Breast epithelium (tissue), 4 donors: ENCODE measurements around the gene ZNF554. TPM values are rescaled to one million over a fixed set of nuclear protein-coding genes. Genes with fewer than 3 reads are reported as not detected.
A peak's percentile ranks its signal among the peaks of the same experiment; 100 is the strongest.

Experiments used
- DNase-seq, 2 donors: peaks; one replicate each; pipeline ENCODE4 v3.0.0-alpha.2; 2019; ENCODE audit warnings: low spot score in 2 of 2
- H3K27ac ChIP-seq, 2 donors: fragments of 200-600 bp; sonication (generic) in 1 of 2; one replicate each; pipeline ENCODE4 v1.5.1; 2016 to 2019; ENCODE audit warnings: mild to moderate bottlenecking in 1 of 2
- H3K27me3 ChIP-seq, 2 donors: fragments of 200-600 bp; sonication (generic) in 1 of 2; one replicate each; pipeline versions ENCODE4 v1.5.1 to v1.6.0; 2017 to 2019; ENCODE audit warnings: control low read depth in 1 of 2, mild to moderate bottlenecking in 1 of 2
- H3K36me3 ChIP-seq: fragments of 200-600 bp; one replicate; pipeline ENCODE4 v1.5.1; 2019
- H3K4me1 ChIP-seq, 2 donors: fragments of 200-600 bp; sonication (generic); one replicate each; pipeline ENCODE4 v1.5.1; 2016 to 2019; ENCODE audit warnings: control low read depth in 1 of 2
- H3K4me3 ChIP-seq, 3 donors: fragments of 200-600 bp; sonication (generic); 1 replicate in 2 of 3; 2 replicates in 1 of 3; pipeline ENCODE4 v1.5.1; 2016 to 2019; ENCODE audit warnings: mild to moderate bottlenecking in 3 of 3, moderate library complexity in 2 of 3
- H3K9me3 ChIP-seq, 2 donors: fragments of 200-600 bp; sonication (generic) in 1 of 2; one replicate each; pipeline ENCODE4 v1.5.1; 2016 to 2019; ENCODE audit warnings: control low read depth in 1 of 2
- CTCF ChIP-seq, 3 donors: fragments of 450-650 bp; IDR thresholded peaks; one replicate each; pipeline ENCODE4 v1.5.1; 2016 to 2017; ENCODE audit warnings: antibody characterized with exemption in 3 of 3, mild to moderate bottlenecking in 3 of 3, moderate library complexity in 3 of 3
- POLR2A ChIP-seq: fragments of 450-650 bp; IDR thresholded peaks from one replicate; pipeline ENCODE4 v1.6.1; 2016; ENCODE audit warnings: antibody characterized with exemption, mild to moderate bottlenecking, moderate library complexity
- POLR2AphosphoS5 ChIP-seq, 3 donors: sonication (generic); formaldehyde crosslinking; IDR thresholded peaks; one replicate each; pipeline ENCODE4 v1.6.1; 2017; ENCODE audit warnings: antibody characterized with exemption in 3 of 3
- intact Hi-C: fragments of 100-400 bp; cut with DNase I; formaldehyde crosslinking; loops from one replicate; pipeline ENCODE4 v1.15.1; 2023; ENCODE audit warnings: low total_unique reads
- total RNA-seq, 3 donors: library from RNA; depleted of rRNA; stranded (reverse); fragments of >200 nt; gene quantifications; one replicate each; pipeline ENCODE4 v1.1.0, GENCODE V29; 2016

Gene ZNF554
- total RNA-seq, 3 donors from 2014 or later: 2.1 to 10.4 (median 7.5) TPM

DNA sequence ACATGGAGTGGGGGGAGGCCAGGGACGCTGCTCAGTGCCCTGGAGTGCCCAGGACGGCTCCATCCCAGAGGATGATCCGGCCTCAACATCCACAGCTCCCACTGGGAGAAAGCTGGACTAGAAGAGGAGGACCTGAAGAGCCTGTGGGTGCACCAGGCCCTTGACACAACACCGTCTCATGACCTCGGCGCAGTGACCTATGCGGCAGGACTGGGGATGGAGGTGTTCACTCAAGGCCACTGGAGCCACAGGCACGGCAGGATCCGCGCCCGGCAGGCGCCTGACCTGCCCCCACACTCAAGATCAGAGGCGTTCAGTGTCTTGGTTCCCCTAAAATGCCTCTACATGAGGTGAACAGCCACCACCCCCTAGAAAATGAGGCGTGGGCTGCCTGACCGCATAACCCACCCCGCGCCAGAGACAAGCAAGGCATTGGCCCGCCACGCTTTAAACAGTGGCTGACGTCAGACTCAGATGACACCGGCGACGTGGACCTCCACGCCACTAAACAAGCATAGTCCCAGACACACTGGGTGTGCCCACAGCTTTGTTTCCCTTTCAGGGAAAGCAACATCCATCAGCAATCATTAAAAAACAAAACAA is 44.6 kb upstream of the ZNF554 start:
- H3K4me1 ChIP-seq: no peaks in the 10 kb centered on the region
- H3K27ac ChIP-seq: peak overlapping the region; percentile 82 to 92
- no peaks in the 10 kb centered on the region for H3K36me3 ChIP-seq
- H3K4me3 ChIP-seq: peak overlapping the region; percentile 19 to 55 (median 27)
- H3K27me3 ChIP-seq: no peaks in the 10 kb centered on the region
- TF ChIP-seq POLR2AphosphoS5 (IDR thresholded peaks at IDR 0.05): no peak
- no peak for TF ChIP-seq CTCF (IDR thresholded peaks at IDR 0.05)
- TF ChIP-seq POLR2A: no peak
- H3K9me3 ChIP-seq: no peaks in the 10 kb centered on the region
- peak in 1 of 2 donors; percentile 26 for DNase-seq
- intact Hi-C loops: no loop called here

- H3K4me3 ChIP-seq: peak overlapping the region; percentile 19 to 55 (median 27)
- DNase-seq: peak in 1 of 2 donors; percentile 59
- H3K27ac ChIP-seq: peak overlapping the region; percentile 82 to 92
- no peaks in the 10 kb centered on the region for H3K36me3 ChIP-seq
- intact Hi-C loops: no loop called here
- H3K27me3 ChIP-seq: no peaks in the 10 kb centered on the region
- no peaks in the 10 kb centered on the region for H3K9me3 ChIP-seq
- no peak for TF ChIP-seq POLR2AphosphoS5 (IDR thresholded peaks at IDR 0.05)
- no peak for TF ChIP-seq POLR2A
- TF ChIP-seq CTCF (IDR thresholded peaks at IDR 0.05): no peak
- H3K4me1 ChIP-seq: no peaks in the 10 kb centered on the region
Observed at GRCh38 chr19:2775556-2776430, 43.9 kb upstream of the ZNF554 start.

GRCh38 chr19:2777952-2778683 is 41.5 kb upstream of the ZNF554 start:
- Histone ChIP-seq H3K4me3 (no peak overlapping the region), H3K27ac (peak overlapping the region in 1 of 2 donors; percentile 9), H3K36me3 (no peaks in the 10 kb centered on the region), H3K27me3 (no peaks in the 10 kb centered on the region), H3K4me1 (peaks cover 0 to 13% of the 10 kb centered on the region in 2 donors), H3K9me3 (no peaks in the 10 kb centered on the region)
- no peak for DNase-seq
- TF ChIP-seq POLR2A: no peak
- TF ChIP-seq CTCF (IDR thresholded peaks at IDR 0.05): no peak
- intact Hi-C loops: no loop called here

DNA sequence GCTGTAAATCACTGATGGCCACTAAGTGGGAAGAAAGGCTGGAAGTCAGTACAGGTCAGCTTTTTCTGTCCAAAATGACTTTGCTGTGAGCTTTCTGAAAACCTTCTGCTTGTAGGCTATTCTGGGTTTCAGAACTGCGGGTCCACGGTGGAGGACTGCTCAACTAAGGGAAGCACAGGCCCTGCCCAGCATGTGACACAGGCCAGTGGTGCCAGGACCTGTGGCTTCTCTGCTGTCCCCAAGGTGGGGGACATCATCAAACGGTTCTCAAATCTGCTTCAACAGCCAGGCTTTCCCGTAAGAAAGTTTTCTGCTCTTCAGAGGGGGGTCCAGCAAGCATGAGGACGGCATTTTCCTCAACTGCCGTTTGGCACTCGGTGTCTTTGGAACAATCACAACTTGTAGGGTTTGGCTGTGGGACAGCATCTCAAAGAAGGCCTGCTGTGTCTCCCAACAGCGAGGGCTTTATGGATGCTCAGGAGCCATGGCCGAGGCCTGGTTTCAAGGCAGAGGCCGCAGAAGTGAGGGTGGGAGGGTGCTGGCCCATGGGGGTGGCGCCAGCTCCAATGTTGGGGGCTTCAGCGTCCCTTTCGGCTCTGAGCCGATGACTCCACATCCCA is 40.4 kb upstream of the ZNF554 start:
- H3K36me3 ChIP-seq: no peaks in the 10 kb centered on the region
- H3K4me1 ChIP-seq: peaks cover 0 to 13% of the 10 kb centered on the region in 2 donors
- DNase-seq: no peak
- H3K27ac ChIP-seq: peak overlapping the region; percentile 26 to 61
- H3K27me3 ChIP-seq: no peaks in the 10 kb centered on the region
- TF ChIP-seq POLR2AphosphoS5 (IDR thresholded peaks at IDR 0.05): no peak
- TF ChIP-seq POLR2A: no peak
- no peaks in the 10 kb centered on the region for H3K9me3 ChIP-seq
- intact Hi-C loops: no loop called here
- no peak overlapping the region for H3K4me3 ChIP-seq

- H3K27me3 ChIP-seq: no peaks in the 10 kb centered on the region
- H3K27ac ChIP-seq: no peak overlapping the region
- no peaks in the 10 kb centered on the region for H3K36me3 ChIP-seq
- H3K4me1 ChIP-seq: peaks cover 0 to 13% of the 10 kb centered on the region in 2 donors
- TF ChIP-seq POLR2A (no peak), CTCF (IDR thresholded peaks at IDR 0.05) (no peak), POLR2AphosphoS5 (IDR thresholded peaks at IDR 0.05) (no peak)
- no peaks in the 10 kb centered on the region for H3K9me3 ChIP-seq
- intact Hi-C loops: loop anchor here (5.0 kb wide), 1 partner anchor 1533 kb away; the partner anchor contains the start of gene MIDN
- DNase-seq: no peak
- no peak overlapping the region for H3K4me3 ChIP-seq
Observed at GRCh38 chr19:2780284-2780683, 39.4 kb upstream of the ZNF554 start.
